HTERT RPE-1 (cell line): ENCODE measurements around the gene NOTCH4.
"Not testable (repeated sequence)": the region's sequence is repeated elsewhere in the genome, so short reads cannot be mapped to it uniquely, and the experiment has no call there.

Experiments used
- in situ Hi-C: fragments of 300-500 bp; cut with MboI; formaldehyde crosslinking; loops from 4 replicates; pipeline ENCODE4 v1.14.3; 2020; ENCODE audit warnings: low sequenced_read_pairs

The NOTCH4 gene

GRCh38 chr6:32218167-32218566 is 5.7 kb downstream of the NOTCH4 start:
- in situ Hi-C loops, result no loop called here

- in situ Hi-C loops, result no loop called here
These were observed 6.9 kb downstream of the NOTCH4 start for GRCh38 chr6:32216998-32217397.

- in situ Hi-C loops, result no loop called here
These were observed 7.6 kb downstream of the NOTCH4 start for GRCh38 chr6:32216285-32216684.

- in situ Hi-C loops, result no loop called here
These were observed 8.2 kb downstream of the NOTCH4 start for GRCh38 chr6:32215617-32216016.

GRCh38 chr6:32214126-32214525 is 9.7 kb downstream of the NOTCH4 start:
- in situ Hi-C loops, result no loop called here

GRCh38 chr6:32213649-32214048 is 10.2 kb downstream of the NOTCH4 start:
- in situ Hi-C loops, result no loop called here

GRCh38 chr6:32212076-32212760 is 11.6 kb downstream of the NOTCH4 start:
- in situ Hi-C loops, result no loop called here

GRCh38 chr6:32211432-32211831 is 12.4 kb downstream of the NOTCH4 start:
- in situ Hi-C loops, result not testable (repeated sequence)

GRCh38 chr6:32210191-32210601 is 13.7 kb downstream of the NOTCH4 start:
- in situ Hi-C loops, result no loop called here

GRCh38 chr6:32208996-32209395 is 14.9 kb downstream of the NOTCH4 start:
- in situ Hi-C loops, result no loop called here

- in situ Hi-C loops, result no loop called here
These were observed 19.6 kb downstream of the NOTCH4 start for GRCh38 chr6:32204268-32204715.

- in situ Hi-C loops, result no loop called here
These were observed 20.2 kb downstream of the NOTCH4 start for GRCh38 chr6:32203426-32204267.

GRCh38 chr6:32202186-32202585 is 21.7 kb downstream of the NOTCH4 start:
- in situ Hi-C loops, result no loop called here

GRCh38 chr6:32200711-32201475 is 23.0 kb downstream of the NOTCH4 start:
- in situ Hi-C loops, result no loop called here

GRCh38 chr6:32198866-32199265 is 25.0 kb downstream of the NOTCH4 start:
- in situ Hi-C loops, result no loop called here

GRCh38 chr6:32198345-32198696 is 25.5 kb downstream of the NOTCH4 start:
- in situ Hi-C loops, result no loop called here

GRCh38 chr6:32196682-32197616 is 26.9 kb downstream of the NOTCH4 start:
- in situ Hi-C loops, result no loop called here

GRCh38 chr6:32195902-32196681 is 27.8 kb downstream of the NOTCH4 start:
- in situ Hi-C loops, result no loop called here

GRCh38 chr6:32195652-32195901 is 28.3 kb downstream of the NOTCH4 start:
- in situ Hi-C loops, result no loop called here
